GDM1 (cell line): ENCODE results near the gene GPD1.

ENCODE experiments used
- DNase-seq: peaks from one replicate; lab custom pipeline; 2025; lab: John Stamatoyannopoulos, UW

GPD1 gene

DNA sequence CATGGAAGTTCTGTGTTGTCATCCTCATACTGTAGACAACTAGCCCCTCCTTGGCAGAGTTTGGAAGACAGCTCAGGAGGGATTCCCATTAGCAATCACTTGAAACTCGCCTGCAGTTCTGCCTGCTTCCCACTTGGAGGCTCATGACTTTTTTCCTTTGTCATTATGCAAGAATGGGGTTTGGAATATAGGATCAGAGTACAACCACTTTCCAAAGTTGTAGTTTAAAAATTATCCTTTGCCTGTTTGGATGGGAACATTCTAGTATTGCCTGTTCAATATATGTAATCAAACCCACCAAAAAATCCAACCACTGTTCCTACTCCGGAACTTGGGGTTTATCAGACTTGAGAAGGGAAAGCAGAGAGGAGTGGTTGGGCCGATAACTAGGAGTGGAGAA, 2.1 kb upstream of the GPD1 start:
- DNase-seq, result no peak

DNA sequence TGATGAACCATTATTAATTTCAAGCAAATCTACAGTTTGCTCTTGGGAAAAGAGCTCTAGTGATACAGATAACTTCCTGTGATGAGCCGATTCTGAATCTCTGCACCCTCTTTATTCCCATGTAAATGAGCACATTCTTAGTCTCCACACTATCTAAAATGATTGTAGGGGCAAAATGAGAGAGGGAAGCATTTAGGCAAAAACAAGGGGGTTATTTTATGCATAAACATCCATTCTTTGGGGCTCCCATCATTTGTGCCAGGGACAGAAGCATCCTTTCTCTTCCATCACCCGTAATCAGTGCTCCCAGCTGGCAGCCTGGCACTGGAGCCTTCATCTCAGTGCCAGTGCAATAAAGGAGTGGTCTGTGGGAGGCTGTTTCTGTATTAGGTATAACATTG, 1.7 kb upstream of the GPD1 start:
- DNase-seq, result no peak

DNA sequence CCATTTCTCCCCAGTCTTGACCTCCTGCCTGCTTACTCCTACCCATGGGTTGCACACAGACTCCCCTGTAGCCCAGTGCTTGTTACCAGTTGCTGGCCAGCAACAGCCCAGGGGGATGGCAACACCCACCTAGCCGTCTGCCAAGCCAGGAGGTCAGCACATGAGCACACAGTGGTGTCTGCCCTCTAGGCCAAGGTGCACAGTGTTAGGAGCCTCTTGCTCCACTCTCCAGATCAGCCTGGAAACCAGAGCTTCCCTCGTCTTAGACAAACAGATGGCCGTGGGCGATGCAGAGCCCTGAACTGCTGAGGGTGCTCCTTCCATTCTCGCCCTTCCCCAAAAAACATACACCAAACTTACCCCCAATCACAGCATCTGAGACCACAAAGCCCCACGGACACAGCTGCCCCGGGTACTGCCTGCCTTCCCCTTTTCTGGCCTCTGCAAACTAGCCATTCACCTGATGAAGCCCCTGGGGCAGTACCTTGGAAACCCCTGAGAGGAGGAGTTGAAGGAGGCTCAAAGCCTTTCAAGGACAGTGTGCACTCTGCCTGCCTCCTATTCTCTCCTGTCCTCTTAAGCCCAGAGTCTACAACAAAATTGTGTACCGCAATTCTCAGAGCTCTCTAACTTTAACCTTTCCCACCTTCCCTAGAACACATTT, 1.0 kb upstream of the GPD1 start:
- no peak for DNase-seq

DNA sequence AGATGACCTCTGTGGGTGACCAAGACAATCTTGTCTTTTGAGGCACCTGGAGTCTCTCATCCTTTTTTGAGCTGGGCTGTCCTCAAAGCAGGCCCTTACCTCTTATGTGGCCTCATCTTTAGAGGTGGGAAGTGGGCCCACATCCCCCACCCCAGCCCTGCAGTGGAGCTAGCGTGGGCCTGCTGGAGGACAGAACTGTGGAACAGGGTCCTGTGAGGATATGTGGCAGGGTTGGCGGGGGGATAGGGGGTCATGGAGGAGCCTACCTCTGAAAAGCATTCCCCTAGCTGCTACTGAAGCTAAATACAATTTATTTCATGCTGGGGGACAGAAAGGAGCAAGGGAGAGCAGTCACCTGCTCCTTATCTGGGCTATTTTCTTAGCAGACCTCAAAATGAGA, 457 bp upstream of the GPD1 start:
- no peak for DNase-seq

DNA sequence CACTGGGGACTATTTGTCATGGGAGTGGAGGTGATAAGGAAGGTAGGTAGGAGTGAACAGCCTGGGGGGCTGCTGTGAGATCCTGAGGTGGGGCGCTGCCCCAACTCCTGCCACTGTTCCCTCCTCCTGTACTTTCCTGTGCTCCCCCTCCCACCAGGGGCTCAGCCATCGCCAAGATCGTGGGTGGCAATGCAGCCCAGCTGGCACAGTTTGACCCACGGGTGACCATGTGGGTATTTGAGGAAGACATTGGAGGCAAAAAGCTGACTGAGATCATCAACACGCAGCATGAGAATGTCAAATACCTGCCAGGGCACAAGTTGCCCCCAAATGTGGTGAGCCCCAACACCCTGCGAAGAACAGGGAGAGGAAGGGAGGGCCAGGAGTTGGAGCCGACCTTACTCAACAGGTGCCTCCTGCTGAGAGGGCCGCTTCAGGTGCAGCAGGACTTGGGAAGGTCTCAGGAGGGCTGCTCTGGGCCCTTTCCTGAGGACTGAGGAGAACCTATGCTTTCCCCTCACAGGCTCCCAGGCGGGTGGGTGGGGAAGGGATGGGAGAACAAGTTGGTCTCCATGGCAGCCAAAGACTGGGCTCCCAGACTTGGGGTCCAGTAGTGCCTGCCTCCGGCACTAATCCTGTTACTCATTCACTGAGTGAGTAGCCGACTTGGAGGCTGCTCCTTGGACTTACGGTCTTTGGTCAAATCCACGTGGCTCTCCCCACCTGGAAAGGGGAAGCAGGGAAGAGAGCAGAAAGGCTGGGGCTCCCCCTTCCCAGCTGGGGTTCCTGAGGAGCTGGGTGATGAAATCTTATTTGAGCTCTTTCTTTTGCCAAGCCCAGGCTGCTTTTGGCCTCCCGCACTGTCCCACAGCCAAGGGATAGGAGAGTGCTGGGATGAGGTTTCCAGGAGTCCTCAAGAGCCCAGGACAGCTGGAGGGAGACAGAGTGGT, 884 bp downstream of the GPD1 start:
- no peak for DNase-seq

DNA sequence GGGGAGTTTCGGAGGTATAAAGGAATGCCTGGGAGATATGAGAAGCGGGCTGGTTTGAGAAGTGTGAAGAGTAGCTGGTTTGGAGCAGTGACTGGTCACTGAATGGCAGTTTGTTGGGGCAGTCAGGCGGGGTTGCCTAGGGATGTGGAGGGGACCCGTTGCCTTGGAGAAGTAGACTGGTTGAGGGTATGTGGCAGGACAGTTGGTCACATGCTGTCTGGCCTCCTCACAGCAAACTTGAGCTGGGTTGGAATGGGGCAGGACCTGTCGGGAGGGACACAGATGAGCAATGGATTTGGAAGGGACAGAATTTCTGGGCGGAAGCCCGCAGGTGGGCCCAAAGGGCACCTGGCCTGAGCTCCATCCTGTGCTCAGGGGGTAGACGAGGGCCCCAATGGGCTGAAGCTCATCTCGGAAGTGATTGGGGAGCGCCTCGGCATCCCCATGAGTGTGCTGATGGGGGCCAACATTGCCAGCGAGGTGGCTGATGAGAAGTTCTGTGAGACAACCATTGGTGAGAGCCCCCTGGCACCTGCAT, 2.2 kb downstream of the GPD1 start:
- no peak for DNase-seq

DNA sequence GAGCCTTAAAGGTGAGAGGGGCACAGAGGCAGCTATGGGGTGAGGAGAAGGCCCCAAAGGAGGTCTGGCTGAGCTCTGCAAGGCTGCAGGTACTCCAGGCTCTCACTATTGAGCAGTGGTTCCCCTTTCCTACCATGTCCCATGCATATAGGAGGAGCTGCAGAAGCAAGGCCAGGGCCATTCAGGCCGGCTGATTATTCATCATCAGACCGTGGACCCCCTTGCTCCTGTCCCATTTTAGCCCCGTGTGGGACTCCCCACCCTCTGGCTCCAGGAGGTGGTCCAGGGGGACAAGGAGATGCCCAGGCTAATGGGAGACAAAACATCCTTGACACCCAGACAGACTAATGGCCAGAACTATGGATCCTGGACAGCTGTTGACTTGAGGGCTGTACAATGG, 3.1 kb downstream of the GPD1 start:
- DNase-seq, result no peak

DNA sequence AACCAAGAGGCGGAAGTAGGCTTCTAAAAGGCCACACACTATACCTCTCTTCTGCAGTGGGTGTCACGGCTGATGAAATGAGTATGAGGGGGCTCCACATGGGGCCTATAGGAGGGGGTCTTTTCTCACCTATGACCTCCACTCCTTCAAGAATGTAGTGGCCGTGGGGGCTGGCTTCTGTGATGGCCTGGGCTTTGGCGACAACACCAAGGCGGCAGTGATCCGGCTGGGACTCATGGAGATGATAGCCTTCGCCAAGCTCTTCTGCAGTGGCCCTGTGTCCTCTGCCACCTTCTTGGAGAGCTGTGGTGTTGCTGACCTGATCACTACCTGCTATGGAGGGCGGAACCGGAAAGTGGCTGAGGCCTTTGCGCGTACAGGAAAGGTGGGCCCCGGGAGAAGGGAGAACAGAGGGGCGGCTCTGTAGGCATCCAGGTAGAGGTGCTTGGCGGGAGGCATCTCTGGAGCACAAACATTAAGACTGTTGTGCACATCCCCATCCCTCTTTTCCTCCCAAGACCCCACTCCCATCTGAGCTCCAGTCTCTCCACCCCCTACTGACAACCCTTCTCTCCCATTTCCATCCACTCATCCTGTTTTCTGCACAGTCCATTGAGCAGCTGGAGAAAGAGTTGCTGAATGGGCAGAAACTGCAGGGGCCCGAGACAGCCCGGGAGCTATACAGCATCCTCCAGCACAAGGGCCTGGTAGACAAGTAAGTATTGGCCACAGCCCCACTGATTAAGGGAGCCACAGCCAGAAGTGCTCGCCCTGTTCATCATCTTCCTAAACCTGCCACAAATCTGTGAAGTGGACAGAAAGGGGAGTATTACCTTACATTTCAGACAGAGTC, 3.8 kb downstream of the GPD1 start:
- DNase-seq, result no peak

DNA sequence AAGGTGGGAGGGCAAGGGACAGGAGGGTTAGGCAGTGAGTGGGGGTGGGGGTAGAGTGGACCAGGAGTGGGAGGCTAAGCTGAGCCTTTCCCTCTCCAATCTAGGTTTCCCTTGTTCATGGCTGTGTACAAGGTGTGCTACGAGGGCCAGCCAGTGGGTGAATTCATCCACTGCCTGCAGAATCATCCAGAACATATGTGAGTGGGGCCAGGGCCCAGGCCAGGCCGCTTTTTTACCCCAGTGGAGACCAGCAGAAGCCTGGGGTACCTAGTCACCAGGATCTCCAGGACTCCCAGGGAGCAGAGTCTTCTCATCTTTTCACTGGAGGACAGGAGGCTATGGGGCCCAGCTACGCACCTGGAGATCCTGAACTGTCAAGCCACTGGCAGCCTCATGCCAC, 5.5 kb downstream of the GPD1 start:
- DNase-seq, result no peak

DNA sequence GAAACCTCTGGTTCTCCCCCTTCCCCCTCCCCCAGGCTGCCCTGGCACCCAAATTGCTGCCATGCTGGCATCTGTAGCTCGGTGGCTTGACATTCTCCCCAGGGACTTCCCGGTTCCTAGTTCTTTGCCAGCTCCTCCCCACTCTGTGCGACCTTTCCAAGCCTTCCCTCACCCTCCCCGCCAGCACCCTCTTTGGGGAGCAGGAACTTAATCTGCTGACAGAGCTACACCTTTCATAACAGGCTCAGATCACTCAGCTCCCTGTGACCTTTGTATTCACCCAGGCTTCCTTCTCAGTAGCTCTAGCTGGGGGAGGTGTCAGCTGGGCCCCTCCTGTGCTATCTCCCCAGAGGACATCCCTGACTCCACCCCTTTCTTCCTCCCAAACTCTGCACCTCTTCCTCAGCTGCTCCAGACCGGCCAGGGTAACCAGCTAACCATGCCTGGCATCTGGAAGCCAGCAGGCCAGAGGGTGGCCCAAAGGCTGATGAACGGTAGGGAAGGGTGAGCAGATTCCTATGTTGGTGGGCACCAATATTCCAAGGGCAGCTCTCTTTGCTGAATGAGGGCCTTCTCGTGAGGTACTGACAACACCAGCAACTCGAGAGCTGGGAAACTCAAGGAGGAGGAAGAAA, 6.4 kb downstream of the GPD1 start:
- no peak for DNase-seq

DNA sequence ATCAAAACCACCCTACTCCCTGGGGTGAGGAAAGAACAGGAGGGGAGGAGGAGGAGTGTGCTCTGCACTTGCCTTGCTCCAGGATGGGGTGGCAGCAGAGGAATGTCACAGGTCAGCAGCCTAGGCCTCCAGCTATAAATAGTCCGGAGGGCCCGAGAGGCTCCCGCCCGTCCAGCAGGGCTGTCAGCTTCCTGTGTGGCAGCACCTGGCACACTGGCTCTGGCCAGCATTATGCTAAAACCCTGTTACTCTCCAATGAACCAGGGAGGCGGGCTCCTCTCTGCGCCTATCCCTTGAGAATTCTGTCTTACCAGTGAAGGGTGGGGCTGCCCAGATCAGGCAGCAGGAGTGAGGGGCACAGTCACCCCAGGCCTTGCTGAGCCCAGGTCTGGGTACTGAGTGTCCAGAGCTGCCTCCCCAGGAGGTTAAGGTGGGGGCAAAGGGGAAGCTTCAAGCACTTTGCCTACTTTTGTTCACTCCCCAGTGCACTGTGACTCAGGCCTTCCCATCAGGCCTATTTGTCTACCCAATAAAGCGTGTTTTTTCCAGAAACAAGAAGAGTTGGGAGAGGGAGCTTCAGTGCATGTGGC, 7.0 kb downstream of the GPD1 start:
- DNase-seq, result no peak

DNA sequence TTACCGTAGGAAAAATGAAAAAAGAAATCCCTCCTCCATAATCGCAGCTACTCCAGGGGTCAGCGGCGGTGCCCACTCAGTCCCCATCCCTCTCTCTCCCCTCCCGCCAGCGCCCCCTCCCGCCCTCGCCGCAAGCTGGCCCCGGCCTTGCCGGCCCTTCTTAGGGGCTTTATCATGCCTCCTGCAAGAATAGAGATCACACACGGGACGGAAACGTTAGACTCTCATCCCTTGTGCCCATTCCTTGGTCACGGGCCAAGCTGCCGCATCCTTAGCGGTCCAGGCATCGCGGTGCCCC, 7.5 kb downstream of the GPD1 start:
- no peak for DNase-seq

DNA sequence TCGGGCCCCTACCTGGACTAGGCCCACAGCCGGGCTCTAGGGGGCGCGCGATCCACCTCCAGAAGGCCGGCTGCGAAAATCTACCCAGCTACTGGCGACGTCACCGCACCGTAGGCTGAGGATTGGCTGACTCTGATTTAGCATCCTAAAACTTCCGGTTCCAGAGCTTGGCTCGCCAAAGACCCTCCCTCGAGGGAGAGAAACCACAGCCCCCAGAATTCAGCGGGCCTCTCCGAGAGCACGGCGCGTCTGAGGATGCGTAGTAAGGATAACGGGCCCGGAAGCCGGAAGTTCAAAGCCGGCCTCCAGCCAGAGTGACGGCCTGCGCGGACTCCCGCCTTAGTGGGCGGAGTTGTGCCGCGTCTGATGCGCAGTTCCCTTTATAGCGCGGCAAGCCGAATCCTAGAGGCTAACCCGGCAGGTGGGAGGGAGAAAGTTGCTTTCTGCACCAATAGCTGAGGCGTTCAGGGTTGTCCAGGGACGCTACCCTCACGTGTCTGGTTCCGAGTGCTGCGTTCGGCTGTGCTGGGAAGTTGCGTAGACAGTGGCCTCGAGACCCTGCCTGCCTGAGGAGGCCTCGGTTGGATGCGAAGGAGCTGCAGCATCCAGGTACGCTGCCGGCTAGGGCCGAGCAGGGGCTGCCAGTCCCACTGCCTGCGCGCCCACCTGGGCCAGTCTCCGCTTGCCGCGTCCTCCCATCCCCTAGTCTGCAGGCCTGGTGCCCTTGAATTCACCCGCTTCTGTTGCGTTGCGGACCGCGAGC, 8.1 kb downstream of the GPD1 start, which contains the start of gene COX14:
Gene COX14, plus strand, starts transcription at position 544 of the 763 bp plus-strand sequence. CDS start 7,808 bp downstream, outside the sequence.
- peak; percentile 99 for DNase-seq

DNA sequence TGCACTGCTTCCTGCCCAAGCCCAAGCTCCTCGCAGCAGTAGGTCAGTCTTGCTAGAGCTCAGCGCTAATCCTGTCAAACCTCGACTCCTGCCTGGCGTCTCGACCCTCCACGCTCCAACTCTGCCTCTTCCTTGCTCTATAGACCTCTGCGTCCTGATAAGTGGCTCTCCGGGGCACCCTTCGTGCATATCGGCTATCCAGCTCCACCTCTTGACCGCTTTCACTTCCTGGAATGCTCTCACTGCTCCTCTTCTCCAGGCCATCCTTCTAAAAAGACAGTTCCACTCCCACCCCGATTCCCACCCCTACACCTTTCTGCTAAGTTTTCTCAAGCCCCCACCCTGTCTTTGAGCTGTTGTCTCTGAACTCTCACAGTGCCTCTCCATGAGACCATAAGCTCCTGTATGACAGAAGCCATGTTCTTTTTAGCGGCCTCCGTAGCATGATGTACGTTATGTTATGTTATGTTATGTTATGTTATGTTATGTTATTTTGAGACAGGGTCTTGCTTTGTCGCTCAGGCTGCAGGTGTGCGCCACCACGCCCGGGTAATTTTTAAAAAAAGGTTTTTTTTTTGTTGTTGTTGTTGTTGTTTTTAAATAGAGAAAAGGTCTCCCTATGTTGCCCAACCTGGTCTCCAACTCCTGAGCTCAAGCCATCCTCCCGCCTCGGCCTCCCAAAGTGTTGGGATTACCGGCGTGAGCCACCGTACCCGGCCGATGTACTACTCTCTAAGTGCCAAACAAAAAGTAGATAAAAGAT, 8.8 kb downstream of the GPD1 start:
- peak; percentile 32 for DNase-seq

DNA sequence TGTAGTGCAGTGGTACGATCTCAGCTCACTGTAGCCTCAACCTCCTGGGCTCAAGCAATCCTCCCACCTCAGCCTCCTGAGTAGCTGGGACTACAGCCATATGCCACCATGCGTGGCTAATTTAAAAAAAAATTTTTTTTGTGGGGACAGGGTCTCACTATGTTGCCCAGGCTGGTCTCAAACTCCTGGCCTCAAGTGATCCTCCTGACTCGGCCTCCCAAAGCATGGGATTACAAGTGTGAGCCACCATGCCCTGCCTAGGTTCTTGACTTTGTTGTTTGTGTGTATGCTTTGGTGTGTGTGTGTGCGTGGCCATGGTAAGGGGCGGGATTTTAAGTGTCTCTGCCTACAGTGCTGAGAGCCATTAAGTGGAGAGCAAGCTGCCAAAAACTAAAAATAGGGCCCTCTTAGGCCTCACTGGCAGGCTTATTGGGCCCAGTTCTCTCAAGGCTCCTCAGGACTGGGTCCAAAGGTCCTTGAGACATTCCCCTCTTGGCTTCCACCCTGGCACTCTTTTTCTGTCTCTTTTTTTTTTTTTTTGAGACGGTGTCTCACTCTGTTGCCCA, 13.3 kb downstream of the GPD1 start:
- DNase-seq, result no peak

DNA sequence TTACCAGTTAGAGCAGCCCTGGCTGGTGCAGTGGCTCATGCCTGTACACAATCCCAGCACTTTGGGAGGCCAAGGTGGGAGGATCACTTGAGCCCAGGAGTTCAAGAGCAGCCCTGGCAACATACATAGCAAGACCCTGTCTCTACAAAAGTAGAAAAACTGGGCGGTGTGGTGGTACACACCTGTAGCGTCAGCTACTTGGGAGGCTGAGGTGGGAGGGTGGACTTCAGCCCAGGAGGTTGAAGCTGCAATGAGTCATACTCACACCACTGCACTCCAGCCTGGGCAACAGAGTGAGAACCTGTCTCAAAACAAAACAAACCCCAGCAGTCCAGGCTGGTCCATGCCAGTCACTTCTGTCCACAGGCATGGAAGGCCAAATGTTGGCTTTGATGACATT, 15.6 kb downstream of the GPD1 start:
- no peak for DNase-seq

DNA sequence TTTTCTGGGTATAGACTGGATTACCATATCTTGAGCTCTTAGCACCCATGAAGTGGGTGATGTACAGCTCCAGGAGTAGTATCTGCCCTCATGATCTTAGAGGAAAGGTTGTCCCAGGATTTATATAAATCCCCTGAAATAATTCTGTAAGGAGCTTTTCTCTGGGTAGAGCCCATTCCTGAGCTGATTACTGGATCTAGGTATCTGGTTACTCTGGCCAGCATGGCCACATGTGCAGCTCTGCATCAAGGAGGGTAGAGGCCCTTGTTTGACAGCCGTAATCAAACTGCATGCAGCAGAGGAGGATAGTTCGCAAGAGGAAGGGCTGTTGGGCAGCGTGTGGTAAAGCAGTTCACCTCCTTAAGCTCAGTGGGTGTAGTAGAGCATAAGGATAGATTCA, 16.7 kb downstream of the GPD1 start:
- DNase-seq, result no peak

DNA sequence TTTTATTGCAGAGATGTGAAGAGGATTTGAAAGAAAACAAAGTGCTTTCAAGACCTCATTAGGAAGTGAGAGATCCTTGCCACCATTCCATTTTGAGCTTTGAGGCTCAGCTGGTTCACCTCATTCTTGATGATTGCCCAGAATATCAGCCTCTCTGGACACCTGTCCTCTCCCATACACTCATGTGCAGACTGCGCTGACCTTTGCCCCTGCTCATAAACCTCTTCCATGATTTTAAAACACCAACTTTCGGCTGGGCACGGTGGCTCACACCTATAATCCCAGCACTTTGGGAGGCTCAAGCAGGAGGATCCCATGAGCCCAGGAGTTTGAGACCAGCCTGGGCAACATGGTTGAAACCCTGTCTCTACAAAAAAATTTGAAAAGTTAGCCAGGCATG, 17.1 kb downstream of the GPD1 start:
- no peak for DNase-seq

DNA sequence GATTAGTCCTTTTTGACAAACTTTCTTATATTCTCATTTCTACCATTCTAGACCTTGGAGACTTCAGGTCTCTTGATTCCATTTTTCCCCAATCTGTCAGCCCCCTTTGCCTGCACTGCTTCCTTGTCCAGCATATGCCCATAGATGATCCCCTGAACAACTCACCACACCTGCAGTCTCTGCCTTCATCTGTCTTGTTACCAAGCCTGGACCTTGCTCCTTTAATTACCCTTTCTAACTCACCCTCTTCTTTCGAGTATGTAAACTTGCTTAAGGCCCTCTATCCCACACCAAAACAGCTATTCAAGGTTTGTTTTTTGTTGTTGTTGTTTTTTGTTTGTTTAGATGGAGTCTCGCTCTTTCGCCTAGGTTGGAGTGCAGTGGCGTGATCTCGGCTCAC, 17.8 kb downstream of the GPD1 start:
- DNase-seq, result no peak

DNA sequence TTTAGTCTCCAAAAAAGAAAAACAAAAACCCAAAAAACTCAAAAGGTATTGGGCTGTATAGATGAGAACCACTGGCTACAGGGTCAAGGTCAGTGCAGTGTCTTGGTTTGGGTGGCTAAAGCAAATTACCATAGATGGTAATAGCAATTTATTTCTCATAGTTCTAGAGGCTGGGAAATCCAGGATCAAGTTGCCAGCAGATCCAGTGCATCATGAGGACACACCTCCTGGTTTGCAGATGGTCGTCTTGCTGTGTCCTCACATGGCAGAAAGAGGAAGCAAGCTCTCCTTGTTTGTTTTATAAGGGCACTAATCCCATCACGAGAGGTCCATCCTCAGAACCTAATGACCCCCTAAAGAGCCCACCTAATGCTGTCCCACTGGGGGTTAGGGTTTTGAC, 19.4 kb downstream of the GPD1 start:
- no peak for DNase-seq
